CD4-positive, alpha-beta T cell treated with Interleukin-1 beta for 1 hour (primary cell): Measurements from ENCODE around the gene CCDC68.
"Not testable (repeated sequence)": the region's sequence is repeated elsewhere in the genome, so short reads cannot be mapped to it uniquely, and the experiment has no call there.

Source experiments
- DNase-seq, 2 donors: peaks; one replicate each; pipeline ENCODE4 v3.0.0-alpha.2; 2020 to 2022

The CCDC68 gene

DNA sequence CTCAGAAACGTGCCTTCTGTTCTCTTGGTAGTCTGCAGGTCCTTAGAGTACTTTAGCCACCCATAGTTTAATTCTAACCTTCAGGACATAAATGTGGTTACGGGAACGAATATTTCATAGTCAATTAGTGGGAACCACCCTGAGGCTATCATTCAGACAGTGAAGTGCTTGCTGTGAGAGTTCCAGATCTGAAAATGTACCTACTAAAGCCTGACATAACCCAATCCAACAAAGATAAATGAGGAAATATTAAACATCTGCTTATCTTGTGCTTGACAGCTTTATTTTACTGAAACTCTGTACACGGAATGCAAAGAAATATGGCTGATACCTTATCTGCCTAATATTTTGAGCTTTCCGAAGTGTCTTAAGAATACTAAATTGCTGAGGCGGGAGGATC lies 88.0 kb downstream of the CCDC68 start:
- no peak for DNase-seq

DNA sequence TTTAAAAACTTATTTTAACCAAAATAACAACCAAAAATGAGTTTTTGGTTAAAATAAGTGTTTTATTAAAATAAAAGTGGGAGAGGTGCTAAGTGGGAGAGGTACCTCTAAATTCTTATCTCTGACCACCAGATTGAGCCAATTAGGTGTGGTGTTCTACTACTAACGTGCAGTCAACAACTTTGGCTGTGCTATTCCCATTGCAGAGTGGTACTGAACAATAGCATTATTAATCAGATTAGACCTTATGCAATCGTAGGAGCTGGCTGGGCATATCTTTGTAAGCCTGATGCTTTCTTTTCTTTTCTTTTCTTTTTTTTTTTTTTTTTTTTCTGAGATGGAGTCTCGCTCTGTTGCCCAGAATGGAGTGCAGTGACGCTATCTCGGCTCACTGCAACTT lies 92.1 kb downstream of the CCDC68 start:
- DNase-seq, result no peak

DNA sequence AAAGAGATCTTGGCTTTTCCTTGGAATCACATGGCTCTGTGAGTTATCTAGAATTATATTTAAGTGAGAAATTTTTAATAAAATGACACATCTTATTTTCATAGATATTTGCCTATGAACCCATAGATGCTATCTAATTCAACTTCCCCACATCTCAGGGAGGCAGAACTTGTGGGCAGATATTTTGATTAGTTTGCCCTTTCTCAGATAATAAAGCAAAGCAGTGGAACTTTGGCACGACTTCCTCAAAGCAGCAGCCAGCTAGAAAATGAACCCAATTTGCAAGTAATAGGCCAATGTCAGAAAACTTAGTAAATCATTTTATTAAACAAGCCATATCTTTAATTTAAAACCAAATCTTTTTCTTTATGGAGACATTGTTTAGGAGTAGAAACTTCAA lies 98.3 kb downstream of the CCDC68 start:
- no peak for DNase-seq

DNA sequence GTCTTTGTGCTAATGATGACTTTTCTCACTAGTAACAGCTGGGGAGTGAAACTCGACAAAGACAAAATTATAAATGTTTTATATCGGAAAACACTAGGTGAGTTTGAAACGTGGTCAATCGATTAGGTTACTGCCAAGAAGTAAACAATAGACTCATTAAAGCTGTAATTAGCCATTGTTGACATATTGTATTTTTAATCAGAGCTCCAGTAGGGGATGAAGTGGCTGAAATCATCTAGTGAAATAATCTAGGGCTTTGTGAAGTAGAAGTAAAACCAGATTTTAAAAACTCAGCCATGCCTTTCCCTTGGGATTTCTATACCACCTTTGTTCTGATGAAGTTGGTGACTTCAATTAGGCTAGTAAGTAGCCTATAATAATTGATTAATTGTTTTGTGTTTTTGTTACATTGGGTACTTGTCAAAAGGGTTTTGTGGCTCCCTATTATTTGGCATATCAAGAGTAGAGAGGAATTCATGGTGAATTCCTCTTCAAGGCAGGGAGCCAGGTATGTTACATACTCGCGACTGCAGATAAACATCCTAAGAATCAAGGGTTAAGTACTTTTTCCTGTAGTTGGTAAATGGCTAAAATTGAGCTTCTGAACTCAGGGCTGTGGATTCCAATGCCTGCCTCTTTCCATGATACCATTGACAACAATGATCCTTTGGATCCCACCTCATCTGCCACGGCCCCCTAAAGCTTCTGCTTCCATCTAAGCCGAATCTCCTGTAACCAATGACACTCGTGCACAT lies 99.4 kb downstream of the CCDC68 start:
- DNase-seq, result no peak

DNA sequence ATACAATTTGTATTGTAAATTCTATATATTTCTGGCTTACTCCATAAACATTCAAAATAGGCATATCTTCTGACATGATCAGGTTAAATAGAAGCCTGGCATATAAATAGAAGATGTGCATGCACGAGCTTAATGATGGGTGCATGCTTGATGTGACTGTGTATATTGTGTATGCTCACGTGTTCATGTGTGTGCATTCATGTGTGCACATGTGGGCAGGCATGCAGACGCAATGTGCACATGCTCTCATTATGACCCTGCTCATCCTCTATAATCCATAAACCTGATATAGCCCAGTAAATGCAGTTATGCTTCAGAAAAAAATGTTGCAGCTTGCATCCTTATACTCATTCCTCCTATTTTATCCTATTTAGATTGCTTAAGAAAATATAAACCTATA lies 101.8 kb downstream of the CCDC68 start:
- DNase-seq, result no peak

DNA sequence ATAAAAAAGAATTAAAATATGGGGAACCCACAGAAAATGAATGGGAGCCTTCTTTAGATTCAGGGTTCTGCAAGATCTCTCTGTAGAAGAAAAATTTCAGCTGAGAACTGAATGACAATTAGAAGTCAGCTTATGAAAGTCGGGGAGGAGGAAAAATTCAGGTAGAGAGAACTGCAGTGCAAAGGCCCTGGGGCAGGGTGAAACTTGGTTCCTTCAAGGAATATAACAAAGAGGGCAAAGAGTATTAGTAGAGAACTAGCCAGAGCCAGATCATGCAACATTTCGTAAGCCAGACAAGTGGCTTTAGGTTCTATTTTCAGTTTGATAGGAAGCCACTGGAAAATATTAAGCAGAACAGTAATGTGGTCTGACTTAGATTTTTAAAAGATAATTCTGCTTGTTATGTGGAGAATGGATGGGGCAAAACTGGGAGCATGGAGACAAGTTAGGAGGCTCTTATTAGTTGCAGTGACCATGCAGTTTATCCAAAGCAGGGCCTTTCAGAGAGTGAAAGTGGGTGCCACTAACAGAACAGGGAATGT lies 103.1 kb downstream of the CCDC68 start:
- DNase-seq, result no peak

DNA sequence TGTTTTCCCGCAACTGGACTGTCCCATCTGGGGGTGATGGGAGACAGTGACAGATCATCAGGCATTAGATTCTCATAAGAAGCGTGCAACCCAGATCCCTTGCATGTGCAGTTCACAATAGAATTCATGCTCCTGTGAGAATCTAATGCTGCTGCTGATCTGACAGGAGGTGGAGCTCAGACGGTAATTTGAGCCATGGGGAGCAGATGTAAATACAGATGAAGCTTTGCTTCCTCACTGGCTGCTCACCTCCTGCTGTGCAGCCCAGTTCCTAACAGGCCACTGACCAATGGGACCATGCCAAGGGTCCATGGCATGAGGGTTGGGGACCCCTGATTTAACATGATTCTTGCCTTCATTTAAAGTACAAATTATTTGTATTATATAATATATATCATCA lies 104.2 kb downstream of the CCDC68 start:
- DNase-seq, result not testable (repeated sequence)

DNA sequence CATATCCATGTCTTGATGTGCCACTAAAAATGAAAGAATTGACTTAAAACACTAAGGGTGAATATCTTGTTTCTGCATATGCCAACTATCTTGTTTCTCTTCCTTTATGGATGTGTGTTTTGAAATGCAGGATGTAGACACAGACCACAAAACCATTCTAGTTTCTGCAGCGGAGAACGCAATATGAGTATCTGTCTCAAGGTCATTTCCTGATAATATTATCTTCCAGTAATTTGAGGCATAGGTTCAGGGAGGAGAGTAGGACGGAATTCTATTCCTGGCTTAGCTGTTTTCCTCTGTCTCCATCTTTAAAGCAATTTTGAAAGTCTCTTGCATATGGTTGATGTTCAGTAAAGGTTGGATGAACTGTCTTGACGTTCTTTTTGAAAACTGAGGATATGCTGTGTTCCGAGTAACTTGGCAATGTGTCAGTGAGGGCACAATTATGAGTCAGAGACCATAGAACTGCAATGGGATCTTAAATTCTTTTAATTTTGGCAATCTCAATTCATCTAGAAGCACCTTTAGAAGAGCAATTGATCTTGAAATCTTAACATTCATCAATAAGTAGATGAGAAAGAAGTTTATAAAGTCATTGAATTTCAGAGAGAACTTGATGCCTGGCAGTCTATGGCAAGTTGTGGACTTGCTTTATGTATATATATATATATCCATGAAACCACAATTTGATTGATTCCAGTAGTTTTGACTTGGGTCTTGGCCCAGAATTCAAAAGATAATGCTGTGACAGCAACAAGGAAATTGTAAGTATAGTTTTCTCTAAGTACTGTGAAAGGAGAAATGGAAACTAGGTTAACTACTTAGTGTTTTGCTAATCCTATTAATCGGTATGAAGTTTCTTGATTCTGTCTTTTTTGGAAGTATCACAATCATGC lies 106.2 kb downstream of the CCDC68 start:
- no peak for DNase-seq
